T-helper 1 cell treated with Interleukin-12 subunit alpha and Interleukin-12 subunit beta and Interleukin-4 antibody, amounts not matched to agents 30 μg/mL and 1 μg/mL, for 36 hours (primary cell): Measurements from ENCODE around the gene SDC4.

Source experiments
- H3K27ac Mint-ChIP-seq: one replicate; pipeline ENCODE4 v1.8.0; 2021; ENCODE audit warnings: mild to moderate bottlenecking, mixed read lengths
- H3K27me3 Mint-ChIP-seq: one replicate; pipeline ENCODE4 v1.8.0; 2021; ENCODE audit warnings: low read depth, mixed read lengths
- H3K36me3 Mint-ChIP-seq: one replicate; pipeline ENCODE4 v1.8.0; 2021; ENCODE audit warnings: low read depth, mixed read lengths
- H3K4me1 Mint-ChIP-seq: one replicate; pipeline ENCODE4 v1.8.0; 2021; ENCODE audit warnings: low read depth, mixed read lengths
- H3K4me3 Mint-ChIP-seq: one replicate; pipeline ENCODE4 v1.8.0; 2021; ENCODE audit warnings: mild to moderate bottlenecking, moderate library complexity, mixed read lengths
- H3K9me3 Mint-ChIP-seq: one replicate; pipeline ENCODE4 v1.8.0; 2021; ENCODE audit warnings: mixed read lengths

SDC4 gene

GRCh38 chr20:45328451-45328850 is 19.8 kb downstream of the SDC4 start:
- Mint-ChIP-seq H3K4me3 (no peak overlapping the region), H3K4me1 (peaks cover 10% of the 10 kb centered on the region), H3K9me3 (no peaks in the 10 kb centered on the region), H3K36me3 (peaks cover 29% of the 10 kb centered on the region), H3K27me3 (no peaks in the 10 kb centered on the region), H3K27ac (no peak overlapping the region)

GRCh38 chr20:45325371-45325770 is 22.9 kb downstream of the SDC4 start:
- no peaks in the 10 kb centered on the region for H3K9me3 Mint-ChIP-seq
- H3K27ac Mint-ChIP-seq: no peak overlapping the region
- peaks cover 17% of the 10 kb centered on the region for H3K36me3 Mint-ChIP-seq
- H3K4me1 Mint-ChIP-seq: peaks cover 15% of the 10 kb centered on the region
- H3K4me3 Mint-ChIP-seq: no peak overlapping the region
- no peaks in the 10 kb centered on the region for H3K27me3 Mint-ChIP-seq

GRCh38 chr20:45323731-45324130 is 24.5 kb downstream of the SDC4 start:
- H3K36me3 Mint-ChIP-seq: peaks cover 12% of the 10 kb centered on the region
- H3K4me1 Mint-ChIP-seq: peaks cover 24% of the 10 kb centered on the region
- H3K27ac Mint-ChIP-seq: no peak overlapping the region
- no peak overlapping the region for H3K4me3 Mint-ChIP-seq
- no peaks in the 10 kb centered on the region for H3K9me3 Mint-ChIP-seq
- H3K27me3 Mint-ChIP-seq: no peaks in the 10 kb centered on the region

GRCh38 chr20:45322952-45323383 is 25.3 kb downstream of the SDC4 start:
- Mint-ChIP-seq H3K36me3 (peaks cover 9% of the 10 kb centered on the region), H3K27me3 (no peaks in the 10 kb centered on the region), H3K9me3 (no peaks in the 10 kb centered on the region), H3K4me1 (peaks cover 29% of the 10 kb centered on the region), H3K27ac (no peak overlapping the region), H3K4me3 (no peak overlapping the region)

GRCh38 chr20:45320948-45321595 is 27.2 kb downstream of the SDC4 start:
- peaks cover 36% of the 10 kb centered on the region for H3K4me1 Mint-ChIP-seq
- H3K36me3 Mint-ChIP-seq: peaks cover 6% of the 10 kb centered on the region
- peak overlapping the region; percentile 81 for H3K27ac Mint-ChIP-seq
- H3K4me3 Mint-ChIP-seq: no peak overlapping the region
- H3K27me3 Mint-ChIP-seq: peaks cover 5% of the 10 kb centered on the region
- no peaks in the 10 kb centered on the region for H3K9me3 Mint-ChIP-seq

GRCh38 chr20:45318948-45319347 is 29.3 kb downstream of the SDC4 start:
- peaks cover 12% of the 10 kb centered on the region for H3K27me3 Mint-ChIP-seq
- H3K9me3 Mint-ChIP-seq: no peaks in the 10 kb centered on the region
- peak overlapping the region; percentile 81 for H3K4me3 Mint-ChIP-seq
- peaks cover 43% of the 10 kb centered on the region for H3K4me1 Mint-ChIP-seq
- peak overlapping the region; percentile 99 for H3K27ac Mint-ChIP-seq
- H3K36me3 Mint-ChIP-seq: peaks cover 3% of the 10 kb centered on the region

GRCh38 chr20:45318386-45318939 is 29.8 kb downstream of the SDC4 start:
- peaks cover 3% of the 10 kb centered on the region for H3K36me3 Mint-ChIP-seq
- H3K27me3 Mint-ChIP-seq: peaks cover 12% of the 10 kb centered on the region
- peak overlapping the region; percentile 81 for H3K4me3 Mint-ChIP-seq
- peak overlapping the region; percentile 99 for H3K27ac Mint-ChIP-seq
- peaks cover 43% of the 10 kb centered on the region for H3K4me1 Mint-ChIP-seq
- H3K9me3 Mint-ChIP-seq: no peaks in the 10 kb centered on the region

- H3K4me3 Mint-ChIP-seq: peak overlapping the region; percentile 81
- H3K36me3 Mint-ChIP-seq: peaks cover 3% of the 10 kb centered on the region
- H3K4me1 Mint-ChIP-seq: peaks cover 43% of the 10 kb centered on the region
- peak overlapping the region; percentile 99 for H3K27ac Mint-ChIP-seq
- peaks cover 12% of the 10 kb centered on the region for H3K27me3 Mint-ChIP-seq
- no peaks in the 10 kb centered on the region for H3K9me3 Mint-ChIP-seq
These were observed 30.4 kb downstream of the SDC4 start for GRCh38 chr20:45317826-45318225.

- H3K27me3 Mint-ChIP-seq: peaks cover 12% of the 10 kb centered on the region
- peak overlapping the region; percentile 63 for H3K27ac Mint-ChIP-seq
- H3K9me3 Mint-ChIP-seq: no peaks in the 10 kb centered on the region
- H3K36me3 Mint-ChIP-seq: peaks cover 3% of the 10 kb centered on the region
- peaks cover 45% of the 10 kb centered on the region for H3K4me1 Mint-ChIP-seq
- H3K4me3 Mint-ChIP-seq: peak overlapping the region; percentile 81
These were observed 31.8 kb downstream of the SDC4 start for GRCh38 chr20:45316150-45317080.

GRCh38 chr20:45315672-45316071 is 32.6 kb downstream of the SDC4 start:
- H3K27ac Mint-ChIP-seq: peak overlapping the region; percentile 67
- peaks cover 45% of the 10 kb centered on the region for H3K4me1 Mint-ChIP-seq
- H3K4me3 Mint-ChIP-seq: peak overlapping the region; percentile 70
- H3K27me3 Mint-ChIP-seq: peaks cover 12% of the 10 kb centered on the region
- H3K9me3 Mint-ChIP-seq: no peaks in the 10 kb centered on the region
- H3K36me3 Mint-ChIP-seq: peaks cover 7% of the 10 kb centered on the region

- no peak overlapping the region for H3K27ac Mint-ChIP-seq
- H3K4me3 Mint-ChIP-seq: no peak overlapping the region
- H3K9me3 Mint-ChIP-seq: no peaks in the 10 kb centered on the region
- H3K36me3 Mint-ChIP-seq: peaks cover 11% of the 10 kb centered on the region
- H3K4me1 Mint-ChIP-seq: peaks cover 48% of the 10 kb centered on the region
- H3K27me3 Mint-ChIP-seq: peaks cover 12% of the 10 kb centered on the region
These were observed 34.3 kb downstream of the SDC4 start for GRCh38 chr20:45313943-45314342.

- Mint-ChIP-seq H3K4me1 (peaks cover 40% of the 10 kb centered on the region), H3K9me3 (no peaks in the 10 kb centered on the region), H3K4me3 (no peak overlapping the region), H3K36me3 (peaks cover 12% of the 10 kb centered on the region), H3K27me3 (peaks cover 12% of the 10 kb centered on the region), H3K27ac (no peak overlapping the region)
These were observed 35.0 kb downstream of the SDC4 start for GRCh38 chr20:45313065-45313695.

GRCh38 chr20:45312241-45312640 is 36.0 kb downstream of the SDC4 start:
- peaks cover 19% of the 10 kb centered on the region for H3K27me3 Mint-ChIP-seq

GRCh38 chr20:45311589-45312211 is 36.5 kb downstream of the SDC4 start:
- Mint-ChIP-seq H3K27me3 (peaks cover 15% of the 10 kb centered on the region), H3K4me3 (peak overlapping the region; percentile 34), H3K36me3 (peaks cover 9% of the 10 kb centered on the region), H3K27ac (no peak overlapping the region), H3K4me1 (peaks cover 30% of the 10 kb centered on the region), H3K9me3 (no peaks in the 10 kb centered on the region)

More at GRCh38 chr20:45312241-45312640, 36.0 kb downstream of the SDC4 start:
- Mint-ChIP-seq H3K9me3 (no peaks in the 10 kb centered on the region), H3K36me3 (peaks cover 12% of the 10 kb centered on the region), H3K4me3 (no peak overlapping the region), H3K27ac (no peak overlapping the region), H3K4me1 (peaks cover 33% of the 10 kb centered on the region)
